Keratinocyte (primary cell): Measurements from ENCODE around the gene SORBS1. TPM values are rescaled to one million over a fixed set of nuclear protein-coding genes. Genes with fewer than 3 reads are reported as not detected.

Experiments used
- DNase-seq: peaks from one replicate; pipeline ENCODE4 v3.0.0-alpha.2; 2011; ENCODE audit warnings: low read depth, missing footprints, low spot score
- FAIRE-seq: peaks from 2 replicates; lab custom pipeline; 2011; peaks lifted over from hg19 to GRCh38; lab: Jason Lieb, UNC
- H2AFZ ChIP-seq: 2 replicates; pipeline ENCODE4 v1.6.0; 2012; ENCODE audit warnings: low read length, control low read depth, inconsistent platforms; ENCODE audit not compliant: control insufficient read depth
- H3K27ac ChIP-seq: 2 replicates; pipeline ENCODE4 v1.5.1; 2011; ENCODE audit warnings: low read length; ENCODE audit not compliant: control insufficient read depth, insufficient read depth
- H3K27me3 ChIP-seq: 3 replicates; pipeline ENCODE4 v1.6.0; 2011; ENCODE audit warnings: low read length; ENCODE audit not compliant: control insufficient read depth, insufficient read depth; ENCODE audit errors: extremely low read depth
- H3K36me3 ChIP-seq, 2 experiments: 2 replicates in 1 of 2; 3 replicates in 1 of 2; pipeline ENCODE4 v1.5.1; 2011; ENCODE audit warnings: low read length in 2 of 2, mild to moderate bottlenecking in 1 of 2; ENCODE audit not compliant: control insufficient read depth in 2 of 2, insufficient read depth in 2 of 2; ENCODE audit errors: extremely low read depth in 1 of 2
- H3K4me1 ChIP-seq: 3 replicates; pipeline ENCODE4 v1.5.1; 2011; ENCODE audit warnings: low read length; ENCODE audit not compliant: control insufficient read depth, insufficient read depth; ENCODE audit errors: extremely low read depth
- H3K4me2 ChIP-seq: 3 replicates; pipeline ENCODE4 v1.6.0; 2011; ENCODE audit warnings: low read depth, low read length; ENCODE audit not compliant: control insufficient read depth, insufficient read depth; ENCODE audit errors: extremely low read depth
- H3K4me3 ChIP-seq, 3 experiments: fragments of 200-600 bp in 1 of 3; sonication (generic) in 1 of 3; 2 replicates in 2 of 3; 3 replicates in 1 of 3; pipeline ENCODE4 v1.5.1; 2011 to 2016; ENCODE audit warnings: low read length in 3 of 3, mild to moderate bottlenecking in 3 of 3, control low read depth in 2 of 3, inconsistent platforms in 1 of 3, low read depth in 1 of 3, mixed read lengths in 1 of 3, mixed run types in 1 of 3, moderate library complexity in 1 of 3; ENCODE audit not compliant: control insufficient read depth in 2 of 3, insufficient read depth in 2 of 3; ENCODE audit errors: extremely low read depth in 1 of 3
- H3K79me2 ChIP-seq: 2 replicates; pipeline ENCODE4 v1.6.0; 2012; ENCODE audit warnings: low read length; ENCODE audit not compliant: control insufficient read depth, insufficient read depth
- H3K9ac ChIP-seq: 3 replicates; pipeline ENCODE4 v1.6.0; 2011; ENCODE audit warnings: low read length; ENCODE audit not compliant: control insufficient read depth, insufficient read depth; ENCODE audit errors: extremely low read depth
- H3K9me1 ChIP-seq: 3 replicates; pipeline ENCODE4 v1.6.0; 2011; ENCODE audit warnings: low read length; ENCODE audit not compliant: control insufficient read depth, insufficient read depth; ENCODE audit errors: extremely low read depth
- H3K9me3 ChIP-seq: 2 replicates; pipeline ENCODE4 v1.5.1; 2012; ENCODE audit warnings: low read depth, low read length; ENCODE audit not compliant: control insufficient read depth
- H4K20me1 ChIP-seq: 3 replicates; pipeline ENCODE4 v1.6.0; 2011; ENCODE audit warnings: low read length; ENCODE audit not compliant: control insufficient read depth, insufficient read depth; ENCODE audit errors: extremely low read depth
- CTCF ChIP-seq, 3 experiments: IDR thresholded peaks in 1 of 3; conservative IDR thresholded peaks in 1 of 3; optimal IDR thresholded peaks in 1 of 3; 2 replicates in 2 of 3; 3 replicates in 1 of 3; pipeline versions ENCODE3 to v1.5.1; 2011; ENCODE audit warnings: low read length in 3 of 3, mild to moderate bottlenecking in 3 of 3, moderate library complexity in 2 of 3, control low read depth in 1 of 3, inconsistent platforms in 1 of 3; ENCODE audit not compliant: insufficient read depth in 2 of 3; ENCODE audit errors: extremely low read depth in 1 of 3
- EZH2 ChIP-seq: IDR thresholded peaks from one replicate; pipeline ENCODE4 v1.6.1; 2012; ENCODE audit warnings: inconsistent platforms, mild to moderate bottlenecking, low read length, moderate library complexity
- dilution Hi-C: fragments of 300-500 bp; cut with MboI; formaldehyde crosslinking; loops from one replicate; pipeline ENCODE4 v1.7.0; 2020; ENCODE audit warnings: low sequenced_read_pairs; ENCODE audit not compliant: extremely low pct_ligation_motif_present
- polyA plus RNA-seq, 5 experiments: library from polyadenylated mRNA; depleted of rRNA in 3 of 5; stranded (reverse) in 3 of 5; stranded (forward) in 1 of 5; unstranded in 1 of 5; fragments of >200 nt; gene quantifications; 1 replicate in 1 of 5; 2 replicates in 3 of 5; 3 replicates in 1 of 5; pipeline versions ENCODE4 v1.2.1 to v1.2.3, GENCODE V29; 2011 to 2012; ENCODE audit warnings: missing spikeins in 2 of 5, low read depth in 1 of 5, low replicate concordance in 1 of 5

SORBS1 gene
- polyA plus RNA-seq, 1 donor (not counting 4 experiments of a cell fraction or from before 2014, with no cell fraction given) = 0.42 TPM

- H3K27me3 ChIP-seq = no peaks in the 10 kb centered on the region
- no peaks in the 10 kb centered on the region for H3K9me3 ChIP-seq
- dilution Hi-C loops = no loop called here
- no peaks in the 10 kb centered on the region for H4K20me1 ChIP-seq
- H3K36me3 ChIP-seq = no peaks in the 10 kb centered on the region
- FAIRE-seq = no peak
- H3K27ac ChIP-seq = no peak overlapping the region
- no peak overlapping the region for H2AFZ ChIP-seq
- DNase-seq = no peak
- no peaks in the 10 kb centered on the region for H3K9me1 ChIP-seq
- no peak for TF ChIP-seq EZH2
- TF ChIP-seq CTCF (optimal IDR thresholded peaks at IDR 0.05 in 1 of 3, IDR thresholded peaks at IDR 0.05 in 1 of 3, conservative IDR thresholded peaks at IDR 0.05 in 1 of 3; ENCODE audit: extremely low read depth in 1 of 3, insufficient read depth in 2 of 3, low read length in 3 of 3) = no peak
- no peaks in the 10 kb centered on the region for H3K4me1 ChIP-seq
- no peak overlapping the region for H3K9ac ChIP-seq
- H3K79me2 ChIP-seq = no peaks in the 10 kb centered on the region
- no peak overlapping the region for H3K4me2 ChIP-seq
- no peak overlapping the region for H3K4me3 ChIP-seq
Measured at GRCh38 chr10:95544783-95545500, 16.2 kb downstream of the SORBS1 start.

- dilution Hi-C loops = no loop called here
- no peak for FAIRE-seq
- H2AFZ ChIP-seq = no peak overlapping the region
- H3K4me1 ChIP-seq = no peaks in the 10 kb centered on the region
- H4K20me1 ChIP-seq = no peaks in the 10 kb centered on the region
- H3K27ac ChIP-seq = no peak overlapping the region
- H3K9me3 ChIP-seq = no peaks in the 10 kb centered on the region
- DNase-seq = no peak
- TF ChIP-seq EZH2 (no peak), CTCF (optimal IDR thresholded peaks at IDR 0.05 in 1 of 3, IDR thresholded peaks at IDR 0.05 in 1 of 3, conservative IDR thresholded peaks at IDR 0.05 in 1 of 3; ENCODE audit: extremely low read depth in 1 of 3, insufficient read depth in 2 of 3, low read length in 3 of 3) (no peak)
- H3K4me2 ChIP-seq = no peak overlapping the region
- H3K27me3 ChIP-seq = no peaks in the 10 kb centered on the region
- H3K79me2 ChIP-seq = no peaks in the 10 kb centered on the region
- H3K36me3 ChIP-seq = no peaks in the 10 kb centered on the region
- no peak overlapping the region for H3K9ac ChIP-seq
- H3K4me3 ChIP-seq = no peak overlapping the region
- H3K9me1 ChIP-seq = no peaks in the 10 kb centered on the region
Measured at GRCh38 chr10:95543459-95543858, 17.7 kb downstream of the SORBS1 start.
